Neural progenitor cell (in vitro differentiated cells): ENCODE results near the gene ITGB3.

Source experiments
- CTCF ChIP-seq: fragments of 200-600 bp; sonication (generic); IDR thresholded peaks from 2 replicates; pipeline ENCODE4 v1.5.1; 2017; ENCODE audit warnings: antibody characterized with exemption, mild to moderate bottlenecking
- EZH2 ChIP-seq: fragments of 200-600 bp; sonication (generic); IDR thresholded peaks from 2 replicates; pipeline ENCODE4 v1.6.1; 2017; ENCODE audit warnings: antibody characterized with exemption, mild to moderate bottlenecking, moderate library complexity

- TF ChIP-seq CTCF (no peak), EZH2 (no peak)
Observed at GRCh38 chr17:47285003-47285402, 31.4 kb downstream of the ITGB3 start.
